A549 (cell line): ENCODE measurements around the gene TIMMDC1.

ENCODE experiments used
- CBX8 ChIP-seq: fragments of 200-600 bp; sonication (generic); IDR thresholded peaks from 2 replicates; pipeline ENCODE4 v1.6.1; 2016
- EP300 ChIP-seq, 2 experiments: fragments of >200 bp; sonication (Bioruptor Twin); formaldehyde crosslinking; IDR thresholded peaks; 2 replicates in 1 of 2; 3 replicates in 1 of 2; pipeline ENCODE4 v1.6.1; 2016 to 2017
- HEYL ChIP-seq: fragments of 250-450 bp; sonication (Bioruptor Pico); IDR thresholded peaks from 2 replicates; pipeline ENCODE4 v1.8.0; 2021; ENCODE audit warnings: mild to moderate bottlenecking, moderate library complexity
- MYC ChIP-seq: IDR thresholded peaks from 2 replicates; pipeline ENCODE4 v1.6.1; 2012; ENCODE audit warnings: mild to moderate bottlenecking, inconsistent platforms, low read length, improper control_type of control experiment, borderline replicate concordance
- NFE2L2 ChIP-seq: fragments of 150-350 bp; conservative IDR thresholded peaks from 2 replicates; pipeline ENCODE4 v1.6.1; 2014; ENCODE audit warnings: low read length
- NR3C1 ChIP-seq: fragments of >200 bp; sonication (Bioruptor Twin); formaldehyde crosslinking; IDR thresholded peaks from 3 replicates; pipeline ENCODE4 v1.6.1; 2017
- POLR2A ChIP-seq: IDR thresholded peaks from 2 replicates; pipeline ENCODE4 v1.6.1; 2012; ENCODE audit warnings: mild to moderate bottlenecking, low read length
- RCOR1 ChIP-seq: fragments of 150-350 bp; IDR thresholded peaks from 2 replicates; pipeline ENCODE4 v1.6.1; 2014; ENCODE audit warnings: antibody characterized with exemption, low read length, low read depth
- TFCP2L1 ChIP-seq: fragments of 250-450 bp; sonication (Bioruptor Pico); IDR thresholded peaks from 2 replicates; pipeline ENCODE4 v1.5.0; 2021; ENCODE audit warnings: mild to moderate bottlenecking
- TP53 ChIP-seq: fragments of 250-450 bp; sonication (Bioruptor Pico); IDR thresholded peaks from 2 replicates; pipeline ENCODE4 v1.5.0; 2021; ENCODE audit warnings: mild to moderate bottlenecking, moderate library complexity
- TF ChIP-seq, protein P1 (sequence below): fragments of >200 bp; sonication (Bioruptor Twin); formaldehyde crosslinking; IDR thresholded peaks from 3 replicates; pipeline ENCODE4 v1.5.1; 2016
- TF ChIP-seq, protein P2 (sequence below): IDR thresholded peaks from 2 replicates; pipeline ENCODE4 v1.6.1; 2012

DNA sequence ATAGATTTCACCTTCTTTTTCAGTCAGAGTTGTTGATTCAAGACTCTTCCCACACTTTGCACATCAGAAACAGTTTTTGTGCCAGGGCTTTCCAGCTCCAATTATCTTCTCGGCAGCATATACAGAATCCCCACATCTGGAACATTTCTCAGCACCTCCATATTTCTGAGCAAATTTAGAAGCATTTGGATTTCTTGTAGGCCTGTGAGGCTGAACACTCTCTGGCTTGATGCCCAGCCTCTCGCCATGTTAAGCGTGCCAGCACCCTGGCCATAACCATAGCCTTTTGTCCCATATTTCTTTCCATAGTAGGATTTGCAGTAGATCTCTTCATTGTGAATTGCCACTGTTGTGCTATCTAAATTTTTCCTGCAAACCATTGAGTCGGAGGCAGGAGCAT, 32.8 kb downstream of the TIMMDC1 start:
- TF ChIP-seq, protein P1, sequence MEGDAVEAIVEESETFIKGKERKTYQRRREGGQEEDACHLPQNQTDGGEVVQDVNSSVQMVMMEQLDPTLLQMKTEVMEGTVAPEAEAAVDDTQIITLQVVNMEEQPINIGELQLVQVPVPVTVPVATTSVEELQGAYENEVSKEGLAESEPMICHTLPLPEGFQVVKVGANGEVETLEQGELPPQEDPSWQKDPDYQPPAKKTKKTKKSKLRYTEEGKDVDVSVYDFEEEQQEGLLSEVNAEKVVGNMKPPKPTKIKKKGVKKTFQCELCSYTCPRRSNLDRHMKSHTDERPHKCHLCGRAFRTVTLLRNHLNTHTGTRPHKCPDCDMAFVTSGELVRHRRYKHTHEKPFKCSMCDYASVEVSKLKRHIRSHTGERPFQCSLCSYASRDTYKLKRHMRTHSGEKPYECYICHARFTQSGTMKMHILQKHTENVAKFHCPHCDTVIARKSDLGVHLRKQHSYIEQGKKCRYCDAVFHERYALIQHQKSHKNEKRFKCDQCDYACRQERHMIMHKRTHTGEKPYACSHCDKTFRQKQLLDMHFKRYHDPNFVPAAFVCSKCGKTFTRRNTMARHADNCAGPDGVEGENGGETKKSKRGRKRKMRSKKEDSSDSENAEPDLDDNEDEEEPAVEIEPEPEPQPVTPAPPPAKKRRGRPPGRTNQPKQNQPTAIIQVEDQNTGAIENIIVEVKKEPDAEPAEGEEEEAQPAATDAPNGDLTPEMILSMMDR, result no peak
- TF ChIP-seq POLR2A, result no peak
- TF ChIP-seq TFCP2L1, result no peak
- no peak for TF ChIP-seq NR3C1
- TF ChIP-seq, protein P2, sequence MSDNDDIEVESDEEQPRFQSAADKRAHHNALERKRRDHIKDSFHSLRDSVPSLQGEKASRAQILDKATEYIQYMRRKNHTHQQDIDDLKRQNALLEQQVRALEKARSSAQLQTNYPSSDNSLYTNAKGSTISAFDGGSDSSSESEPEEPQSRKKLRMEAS, result no peak
- no peak for TF ChIP-seq NFE2L2
- TF ChIP-seq TP53, result no peak
- no peak for TF ChIP-seq HEYL
- TF ChIP-seq CBX8, result no peak
- no peak for TF ChIP-seq EP300 (IDR thresholded peaks at IDR 0.05)
- TF ChIP-seq RCOR1, result no peak
- no peak for TF ChIP-seq MYC
